ENCODE data around the gene ARPC5L.

ARPC5L gene

GRCh38 chr9:124818431-124819281 lies 43.3 kb upstream of the ARPC5L start:
- no peak for TF ChIP-seq CTCF (IDR thresholded peaks at IDR 0.05; ENCODE audit: low read depth, low read length)
- DNase-seq (ENCODE audit: extremely low read depth, low read depth) = no peak

- DNase-seq (ENCODE audit: extremely low read depth, low read depth) = no peak
- TF ChIP-seq CTCF (IDR thresholded peaks at IDR 0.05; ENCODE audit: low read depth, low read length) = no peak
Measured at GRCh38 chr9:124820698-124821623, 41.0 kb upstream of the ARPC5L start.

GRCh38 chr9:124828489-124829333 lies 33.2 kb upstream of the ARPC5L start:
- no peak for DNase-seq (ENCODE audit: extremely low read depth, low read depth)
- TF ChIP-seq CTCF (IDR thresholded peaks at IDR 0.05; ENCODE audit: low read depth, low read length) = no peak

GRCh38 chr9:124829334-124829669 lies 32.6 kb upstream of the ARPC5L start:
- TF ChIP-seq CTCF (IDR thresholded peaks at IDR 0.05; ENCODE audit: low read depth, low read length) = no peak
- no peak for DNase-seq (ENCODE audit: extremely low read depth, low read depth)

GRCh38 chr9:124830593-124830992 lies 31.3 kb upstream of the ARPC5L start:
- DNase-seq (ENCODE audit: extremely low read depth, low read depth) = no peak
- no peak for TF ChIP-seq CTCF (IDR thresholded peaks at IDR 0.05; ENCODE audit: low read depth, low read length)

- no peak for TF ChIP-seq CTCF (IDR thresholded peaks at IDR 0.05; ENCODE audit: low read depth, low read length)
- DNase-seq (ENCODE audit: extremely low read depth, low read depth) = no peak
Measured at GRCh38 chr9:124831642-124832364, 30.1 kb upstream of the ARPC5L start.
